H9 (cell line): Measurements from ENCODE around the gene CCNO. TPM values are rescaled to one million over a fixed set of nuclear protein-coding genes. Genes with fewer than 3 reads are reported as not detected.

Experiments
- DNase-seq: peaks from one replicate; pipeline ENCODE4 v3.0.0-alpha.2; 2017
- H2AFZ ChIP-seq: one replicate; pipeline ENCODE4 v1.6.1; 2013; ENCODE audit warnings: mild to moderate bottlenecking, low read length, control low read depth, moderate library complexity
- H2AK5ac ChIP-seq: 2 replicates; pipeline ENCODE4 v1.6.1; 2013; ENCODE audit warnings: low read length, control low read depth, mixed read lengths; ENCODE audit not compliant: insufficient read length
- H2BK120ac ChIP-seq: one replicate; pipeline ENCODE4 v1.6.1; 2013; ENCODE audit warnings: low read depth, mild to moderate bottlenecking, low read length, control low read depth, inconsistent platforms; ENCODE audit not compliant: poor library complexity, severe bottlenecking
- H2BK12ac ChIP-seq: 2 replicates; pipeline ENCODE4 v1.6.1; 2013; ENCODE audit warnings: low read length, control low read depth, mixed read lengths, low read depth; ENCODE audit not compliant: insufficient read length
- H2BK15ac ChIP-seq: 2 replicates; pipeline ENCODE4 v1.6.1; 2013; ENCODE audit warnings: low read depth, low read length, control low read depth
- H2BK20ac ChIP-seq: one replicate; pipeline ENCODE4 v1.6.1; 2013; ENCODE audit warnings: low read depth, mild to moderate bottlenecking, low read length, control low read depth, inconsistent platforms; ENCODE audit not compliant: poor library complexity, severe bottlenecking
- H2BK5ac ChIP-seq: 2 replicates; pipeline ENCODE4 v1.6.1; 2013; ENCODE audit warnings: low read length, control low read depth, mixed read lengths; ENCODE audit not compliant: insufficient read length
- H3K14ac ChIP-seq: 2 replicates; pipeline ENCODE4 v1.6.1; 2013; ENCODE audit warnings: low read length, control low read depth; ENCODE audit not compliant: insufficient read depth
- H3K18ac ChIP-seq: 2 replicates; pipeline ENCODE4 v1.6.1; 2013; ENCODE audit warnings: low read depth, mild to moderate bottlenecking, mixed read lengths, low read length, control low read depth; ENCODE audit not compliant: insufficient read length
- H3K23ac ChIP-seq: 2 replicates; pipeline ENCODE4 v1.6.1; 2013; ENCODE audit warnings: low read length, control low read depth, mixed read lengths, low read depth; ENCODE audit not compliant: insufficient read length
- H3K23me2 ChIP-seq: 2 replicates; pipeline ENCODE4 v1.6.1; 2013; ENCODE audit warnings: low read depth, mild to moderate bottlenecking, mixed read lengths, low read length, control low read depth; ENCODE audit not compliant: insufficient read length, poor library complexity, severe bottlenecking
- H3K27ac ChIP-seq: 2 replicates; pipeline ENCODE4 v1.5.1; 2013; ENCODE audit warnings: low read length, control low read depth, mixed read lengths, low read depth; ENCODE audit not compliant: insufficient read length
- H3K27me3 ChIP-seq: 2 replicates; pipeline ENCODE4 v1.6.1; 2013; ENCODE audit warnings: low read length, control low read depth, inconsistent platforms; ENCODE audit not compliant: insufficient read depth
- H3K4ac ChIP-seq: 2 replicates; pipeline ENCODE4 v1.6.1; 2013; ENCODE audit warnings: low read depth, mild to moderate bottlenecking, control low read depth, inconsistent platforms, low read length, moderate library complexity
- H3K4me1 ChIP-seq: 2 replicates; pipeline ENCODE4 v1.6.1; 2013; ENCODE audit warnings: low read length, control low read depth, inconsistent platforms; ENCODE audit not compliant: insufficient read depth
- H3K4me2 ChIP-seq: 2 replicates; pipeline ENCODE4 v1.6.1; 2013; ENCODE audit warnings: low read length, control low read depth, mixed read lengths; ENCODE audit not compliant: insufficient read length, insufficient read depth
- H3K56ac ChIP-seq: 2 replicates; pipeline ENCODE4 v1.6.1; 2013; ENCODE audit warnings: low read depth, mild to moderate bottlenecking, mixed read lengths, low read length, control low read depth; ENCODE audit not compliant: insufficient read length
- H3K79me1 ChIP-seq: 2 replicates; pipeline ENCODE4 v1.6.1; 2013; ENCODE audit warnings: low read depth, mild to moderate bottlenecking, moderate library complexity, low read length, control low read depth, inconsistent platforms; ENCODE audit not compliant: insufficient read depth, poor library complexity, severe bottlenecking
- H3K79me2 ChIP-seq: 2 replicates; pipeline ENCODE4 v1.6.1; 2013; ENCODE audit warnings: low read length, control low read depth, inconsistent platforms; ENCODE audit not compliant: insufficient read depth
- H3K9ac ChIP-seq: 2 replicates; pipeline ENCODE4 v1.6.1; 2013; ENCODE audit warnings: low read length, control low read depth, mixed read lengths; ENCODE audit not compliant: insufficient read length; ENCODE audit errors: extremely low read depth
- H3K9me3 ChIP-seq: one replicate; pipeline ENCODE4 v1.6.1; 2013; ENCODE audit warnings: low read depth, low read length, inconsistent platforms; ENCODE audit not compliant: control insufficient read depth
- H3T11ph ChIP-seq: one replicate; pipeline ENCODE4 v1.6.1; 2013; ENCODE audit warnings: mild to moderate bottlenecking, low read length, control low read depth, inconsistent platforms
- H4K20me1 ChIP-seq: one replicate; pipeline ENCODE4 v1.6.1; 2013; ENCODE audit not compliant: control insufficient read depth, insufficient read length, insufficient read depth
- H4K5ac ChIP-seq: 2 replicates; pipeline ENCODE4 v1.6.1; 2013; ENCODE audit warnings: low read depth, mild to moderate bottlenecking, mixed read lengths, low read length, control low read depth; ENCODE audit not compliant: insufficient read length
- H4K8ac ChIP-seq: replicated peaks from 2 replicates; pipeline ENCODE4 v1.6.1; 2013; ENCODE audit warnings: low read length, control low read depth, mixed read lengths, low read depth; ENCODE audit not compliant: insufficient read length
- H4K91ac ChIP-seq: 2 replicates; pipeline ENCODE4 v1.6.1; 2013; ENCODE audit warnings: low read depth, mild to moderate bottlenecking, moderate library complexity, mixed read lengths, low read length, control low read depth; ENCODE audit not compliant: insufficient read length
- H3K27ac Mint-ChIP-seq, 3 experiments: 2 replicates in 2 of 3; 3 replicates in 1 of 3; pipeline ENCODE4 v1.8.0; 2020 to 2021; ENCODE audit warnings: mixed read lengths in 3 of 3, mild to moderate bottlenecking in 1 of 3, moderate library complexity in 1 of 3
- H3K27me3 Mint-ChIP-seq: 2 replicates; pipeline ENCODE4 v1.8.0; 2021; ENCODE audit warnings: low read depth, mild to moderate bottlenecking, moderate library complexity, mixed read lengths
- H3K36me3 Mint-ChIP-seq, 3 experiments: 2 replicates in 2 of 3; 3 replicates in 1 of 3; pipeline ENCODE4 v1.8.0; 2020 to 2021; ENCODE audit warnings: low read depth in 3 of 3, mixed read lengths in 3 of 3; ENCODE audit not compliant: insufficient read depth in 1 of 3
- H3K4me1 Mint-ChIP-seq, 2 experiments: 2 replicates each; pipeline ENCODE4 v1.8.0; 2020; ENCODE audit warnings: mixed read lengths in 2 of 2
- H3K4me3 Mint-ChIP-seq, 2 experiments: 2 replicates in 1 of 2; 3 replicates in 1 of 2; pipeline ENCODE4 v1.8.0; 2020 to 2021; ENCODE audit warnings: mild to moderate bottlenecking in 2 of 2, mixed read lengths in 2 of 2, moderate library complexity in 1 of 2
- H3K9me3 Mint-ChIP-seq, 2 experiments: 2 replicates in 1 of 2; 3 replicates in 1 of 2; pipeline ENCODE4 v1.8.0; 2020; ENCODE audit warnings: mild to moderate bottlenecking in 2 of 2, mixed read lengths in 2 of 2, moderate library complexity in 1 of 2
- CTCF ChIP-seq: fragments of 200-600 bp; sonication (generic); conservative IDR thresholded peaks from 3 replicates; pipeline ENCODE4 v1.8.0; 2021; ENCODE audit warnings: antibody characterized with exemption, mild to moderate bottlenecking
- WGBS: extraction: QIAGEN DNeasy Blood & Tissue Kit; methylation state at CpG from one replicate; pipeline ENCODE4 v1.1.7; 2013; ENCODE audit warnings: missing lambda C conversion rate, low lambda C conversion rate, mixed read lengths; ENCODE audit not compliant: insufficient read length; ENCODE audit errors: extremely low coverage; 5-methylcytosine and 5-hydroxymethylcytosine counted together
- total RNA-seq: library from RNA; stranded (reverse); gene quantifications from 2 replicates; pipeline ENCODE4 v1.2.1, GENCODE V29; 2021

The CCNO gene
- total RNA-seq, 1 experiment from 2014 or later: 0.24 TPM

GRCh38 chr5:55234121-55234700 lies 803 bp upstream of the CCNO start:
- WGBS: no CpG with 5 or more reads among the region's 31 CpGs
- H3K23me2 ChIP-seq: peaks cover 21% of the 10 kb centered on the region
- H3K9ac ChIP-seq: no peak overlapping the region

More at GRCh38 chr5:55234121-55234700, 803 bp upstream of the CCNO start:
- no peak for TF ChIP-seq CTCF
- Mint-ChIP-seq H3K36me3 (peaks cover 0 to 2% (median 0%) of the 10 kb centered on the region in 3 experiments; a peak in 2 of 7 replicates), H3K27ac (peak overlapping the region in 1 of 3 experiments; percentile 36; a peak in 1 of 7 replicates), H3K9me3 (peaks cover 3 to 8% of the 10 kb centered on the region in 2 experiments), H3K27me3 (peaks cover 95% of the 10 kb centered on the region), H3K4me3 (peak overlapping the region; percentile 66 to 86), H3K4me1 (peaks cover 25 to 35% of the 10 kb centered on the region in 2 experiments)
- H2BK5ac ChIP-seq: no peak overlapping the region
- no peak overlapping the region for H4K91ac ChIP-seq
- H4K8ac ChIP-seq: no peak overlapping the region
- no peak overlapping the region for H3K4ac ChIP-seq
- no peaks in the 10 kb centered on the region for H3K4me1 ChIP-seq
- H4K20me1 ChIP-seq: peaks cover 4% of the 10 kb centered on the region
- H3K23ac ChIP-seq: no peak overlapping the region
- H3K79me1 ChIP-seq: no peaks in the 10 kb centered on the region
- H2BK12ac ChIP-seq: no peak overlapping the region
- H2AK5ac ChIP-seq: no peak overlapping the region
- H3K9me3 ChIP-seq: no peaks in the 10 kb centered on the region
- H2BK20ac ChIP-seq: no peak overlapping the region
- no peak overlapping the region for H2BK120ac ChIP-seq
- no peak overlapping the region for H3K27ac ChIP-seq
- H3K14ac ChIP-seq: no peak overlapping the region
- no peak overlapping the region for H2BK15ac ChIP-seq
- H3K18ac ChIP-seq: no peak overlapping the region
- no peaks in the 10 kb centered on the region for H3K79me2 ChIP-seq
- H3K56ac ChIP-seq: no peak overlapping the region
- peaks cover 56% of the 10 kb centered on the region for H3K27me3 ChIP-seq
- H4K5ac ChIP-seq: no peak overlapping the region
- H2AFZ ChIP-seq: peak overlapping the region; percentile 34
- DNase-seq: peak; percentile 41
- H3K4me2 ChIP-seq: peak overlapping the region; percentile 95
- no peak overlapping the region for H3T11ph ChIP-seq
